HUES6 (cell line): ENCODE results near the gene FBXL3.

ENCODE experiments used
- H3K27ac ChIP-seq: 2 replicates; pipeline ENCODE4 v1.7.0; 2013; ENCODE audit warnings: low read depth, mild to moderate bottlenecking, low read length, inconsistent platforms
- H3K27me3 ChIP-seq: 2 replicates; pipeline ENCODE4 v1.6.1; 2013; ENCODE audit warnings: low read length; ENCODE audit not compliant: control insufficient read depth, insufficient read depth
- H3K36me3 ChIP-seq: 2 replicates; pipeline ENCODE4 v1.6.1; 2013; ENCODE audit warnings: low read length; ENCODE audit not compliant: control insufficient read depth, insufficient read depth
- H3K4me1 ChIP-seq: 2 replicates; pipeline ENCODE4 v1.6.1; 2013; ENCODE audit warnings: low read length; ENCODE audit not compliant: control insufficient read depth, insufficient read depth
- H3K4me3 ChIP-seq: 2 replicates; pipeline ENCODE4 v1.5.1; 2013; ENCODE audit warnings: low read depth, low read length
- H3K9ac ChIP-seq: one replicate; pipeline ENCODE4 v1.6.1; 2013; ENCODE audit warnings: mild to moderate bottlenecking, low read length
- H3K9me3 ChIP-seq: 2 replicates; pipeline ENCODE4 v1.6.1; 2013; ENCODE audit warnings: low read depth, low read length; ENCODE audit not compliant: control insufficient read depth, insufficient read depth

The FBXL3 gene

DNA sequence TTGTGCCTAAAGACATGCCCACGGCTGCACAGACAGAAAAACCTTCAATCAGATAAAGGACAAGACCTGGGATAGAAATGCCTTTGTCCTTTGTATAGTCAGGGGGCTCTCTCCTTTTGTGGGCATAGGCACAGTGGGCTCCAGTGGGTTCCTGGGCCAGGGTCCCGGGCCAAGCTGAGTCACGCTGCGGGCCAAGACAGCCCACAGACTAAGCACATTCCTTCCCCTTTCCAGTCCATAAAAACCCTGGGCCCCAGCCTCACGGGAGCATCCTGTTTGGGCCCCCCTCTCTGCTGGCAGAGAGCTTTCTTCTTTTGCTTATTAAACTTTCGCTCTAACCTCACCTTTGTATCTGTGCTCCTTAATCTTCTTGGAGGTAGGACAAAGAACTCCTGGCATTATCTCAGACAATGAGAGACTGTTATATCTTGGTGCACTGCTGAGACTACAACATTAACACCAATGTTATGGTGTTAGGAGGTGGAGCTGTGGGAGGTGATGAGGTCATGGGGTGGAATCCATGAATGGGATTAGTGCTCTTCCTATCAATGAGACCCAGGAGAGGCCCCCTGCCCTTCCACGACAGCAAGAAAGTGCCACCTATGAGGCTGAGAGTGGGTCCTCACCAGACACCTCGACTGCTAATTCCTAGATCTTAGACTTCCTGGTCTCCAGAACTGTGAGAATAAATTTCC, 20.8 kb upstream of the FBXL3 start:
- no peaks in the 10 kb centered on the region for H3K27me3 ChIP-seq
- H3K9ac ChIP-seq, result no peak overlapping the region
- no peak overlapping the region; the same call in 1 of the 2 replicates for H3K27ac ChIP-seq
- no peaks in the 10 kb centered on the region for H3K9me3 ChIP-seq
- H3K4me3 ChIP-seq, result no peak overlapping the region
- H3K4me1 ChIP-seq, result peaks cover 19% of the 10 kb centered on the region
- H3K36me3 ChIP-seq, result peaks cover 9% of the 10 kb centered on the region

DNA sequence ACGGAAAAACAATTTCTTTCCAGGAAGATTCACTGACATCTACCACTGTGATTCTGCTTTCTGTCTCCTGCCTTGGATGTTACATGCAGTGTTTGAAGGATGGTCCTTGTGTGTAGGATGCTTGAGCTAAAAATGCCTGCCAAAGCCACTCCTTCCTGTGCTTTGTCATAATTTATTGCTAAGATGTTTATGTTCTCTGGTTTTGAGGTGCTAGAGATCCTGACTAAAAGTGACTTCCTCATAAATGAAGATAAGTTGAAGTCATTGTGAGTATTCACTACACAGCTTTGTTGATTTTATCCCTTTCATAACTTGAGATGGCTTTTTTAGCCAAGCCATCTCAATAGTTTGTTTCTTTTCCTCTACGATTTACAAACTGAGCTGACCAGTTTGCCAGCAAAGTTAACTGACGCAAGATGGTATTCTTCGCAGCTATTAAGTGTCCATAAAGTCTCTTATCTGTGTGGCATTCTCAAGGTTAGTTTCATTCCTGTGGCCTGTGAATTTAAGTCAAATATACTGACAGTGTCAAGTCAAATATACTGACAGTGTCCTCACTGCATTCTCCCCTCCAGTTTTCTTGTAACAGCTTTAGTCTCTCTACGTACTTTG, 15.7 kb upstream of the FBXL3 start:
- 0 out of 2 replicates have a peak, but pooled peaks cover 3% of the 10 kb centered on the region for H3K9me3 ChIP-seq
- no peak overlapping the region for H3K27ac ChIP-seq
- peaks cover 6% of the 10 kb centered on the region; the same call in 1 of the 2 replicates for H3K36me3 ChIP-seq
- H3K27me3 ChIP-seq, result no peaks in the 10 kb centered on the region
- H3K4me3 ChIP-seq, result no peak overlapping the region
- peaks cover 2% of the 10 kb centered on the region; the same call in 1 of the 2 replicates for H3K4me1 ChIP-seq
- no peak overlapping the region for H3K9ac ChIP-seq

DNA sequence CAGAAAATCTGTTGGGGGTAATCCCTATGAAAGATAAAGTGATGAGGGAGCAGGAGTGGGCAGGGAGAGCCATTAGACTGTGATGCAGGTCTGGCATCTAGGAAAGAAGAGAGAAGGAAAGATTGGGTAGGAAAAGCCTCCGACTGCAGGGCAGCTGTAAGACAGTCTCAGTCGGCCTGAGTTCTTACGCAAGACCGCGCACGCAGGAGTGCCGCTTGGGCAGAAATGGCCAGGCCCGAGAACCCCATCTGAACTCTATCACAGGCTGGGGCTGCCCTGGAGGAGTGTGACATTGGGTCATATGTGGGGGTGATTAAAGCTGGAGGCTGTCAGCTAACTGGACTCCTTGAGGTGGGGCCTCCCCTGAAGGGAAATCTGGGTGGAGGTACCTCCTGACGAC, 13.9 kb upstream of the FBXL3 start:
- Histone ChIP-seq H3K36me3 (peaks cover 6% of the 10 kb centered on the region; the same call in 1 of the 2 replicates), H3K9ac (no peak overlapping the region), H3K27me3 (no peaks in the 10 kb centered on the region), H3K4me1 (no peaks in the 10 kb centered on the region), H3K4me3 (no peak overlapping the region), H3K27ac (no peak overlapping the region), H3K9me3 (0 out of 2 replicates have a peak, but pooled peaks cover 3% of the 10 kb centered on the region)

GRCh38 chr13:77040076-77040475, 13.1 kb upstream of the FBXL3 start:
- no peak overlapping the region for H3K4me3 ChIP-seq
- H3K36me3 ChIP-seq, result peaks cover 3% of the 10 kb centered on the region; the same call in 1 of the 2 replicates
- no peaks in the 10 kb centered on the region for H3K4me1 ChIP-seq

GRCh38 chr13:77038907-77039480, 12.0 kb upstream of the FBXL3 start:
- Histone ChIP-seq H3K4me3 (no peak overlapping the region), H3K36me3 (no peaks in the 10 kb centered on the region), H3K9me3 (0 out of 2 replicates have a peak, but pooled peaks cover 3% of the 10 kb centered on the region), H3K27ac (no peak overlapping the region), H3K27me3 (no peaks in the 10 kb centered on the region), H3K9ac (no peak overlapping the region), H3K4me1 (no peaks in the 10 kb centered on the region)

More at GRCh38 chr13:77040076-77040475, 13.1 kb upstream of the FBXL3 start:
- Histone ChIP-seq H3K9ac (no peak overlapping the region), H3K27me3 (no peaks in the 10 kb centered on the region), H3K9me3 (0 out of 2 replicates have a peak, but pooled peaks cover 3% of the 10 kb centered on the region), H3K27ac (no peak overlapping the region)

- H3K27me3 ChIP-seq, result no peaks in the 10 kb centered on the region
- no peaks in the 10 kb centered on the region for H3K4me1 ChIP-seq
- H3K36me3 ChIP-seq, result no peaks in the 10 kb centered on the region
- H3K27ac ChIP-seq, result no peak overlapping the region
- no peak overlapping the region for H3K4me3 ChIP-seq
- H3K9ac ChIP-seq, result no peak overlapping the region
- 0 out of 2 replicates have a peak, but pooled peaks cover 3% of the 10 kb centered on the region for H3K9me3 ChIP-seq
Observed at GRCh38 chr13:77036279-77036678, 9.3 kb upstream of the FBXL3 start.

GRCh38 chr13:77034881-77035280, 7.9 kb upstream of the FBXL3 start:
- no peak overlapping the region for H3K4me3 ChIP-seq
- no peak overlapping the region for H3K27ac ChIP-seq
- H3K9me3 ChIP-seq, result 0 out of 2 replicates have a peak, but pooled peaks cover 3% of the 10 kb centered on the region
- H3K4me1 ChIP-seq, result no peaks in the 10 kb centered on the region
- no peaks in the 10 kb centered on the region for H3K27me3 ChIP-seq
- no peaks in the 10 kb centered on the region for H3K36me3 ChIP-seq
- no peak overlapping the region for H3K9ac ChIP-seq

DNA sequence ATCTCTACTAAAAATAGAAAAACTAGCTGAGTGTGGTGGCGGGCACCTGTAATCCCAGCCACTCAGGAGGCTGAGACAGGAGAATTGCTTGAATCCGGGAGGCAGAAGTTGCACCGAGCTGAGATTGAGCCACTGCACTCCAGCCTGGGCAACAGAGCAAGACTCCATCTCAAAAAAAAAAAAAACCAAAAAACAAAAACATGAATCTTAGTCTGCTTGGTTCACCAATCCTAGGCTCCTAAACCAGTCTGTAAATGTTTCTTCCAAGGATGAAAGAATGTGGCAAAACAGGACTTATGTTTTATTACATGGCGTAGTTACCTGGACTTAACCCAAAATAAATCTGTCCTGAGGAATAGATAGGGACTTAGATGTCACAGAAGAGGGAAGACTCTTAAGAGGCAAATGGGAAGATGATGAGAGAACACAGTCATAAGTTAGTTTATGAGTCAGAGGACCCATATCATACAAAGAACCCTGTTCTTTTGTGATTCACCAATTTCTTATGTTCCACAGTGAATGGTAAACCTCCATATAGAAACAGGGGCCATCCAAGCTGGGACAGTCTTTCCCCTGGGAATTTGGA, 6.9 kb upstream of the FBXL3 start:
- no peaks in the 10 kb centered on the region for H3K4me1 ChIP-seq
- no peak overlapping the region for H3K4me3 ChIP-seq
- no peaks in the 10 kb centered on the region for H3K9me3 ChIP-seq
- no peaks in the 10 kb centered on the region for H3K27me3 ChIP-seq
- H3K36me3 ChIP-seq, result no peaks in the 10 kb centered on the region
- H3K27ac ChIP-seq, result no peak overlapping the region
- no peak overlapping the region for H3K9ac ChIP-seq

DNA sequence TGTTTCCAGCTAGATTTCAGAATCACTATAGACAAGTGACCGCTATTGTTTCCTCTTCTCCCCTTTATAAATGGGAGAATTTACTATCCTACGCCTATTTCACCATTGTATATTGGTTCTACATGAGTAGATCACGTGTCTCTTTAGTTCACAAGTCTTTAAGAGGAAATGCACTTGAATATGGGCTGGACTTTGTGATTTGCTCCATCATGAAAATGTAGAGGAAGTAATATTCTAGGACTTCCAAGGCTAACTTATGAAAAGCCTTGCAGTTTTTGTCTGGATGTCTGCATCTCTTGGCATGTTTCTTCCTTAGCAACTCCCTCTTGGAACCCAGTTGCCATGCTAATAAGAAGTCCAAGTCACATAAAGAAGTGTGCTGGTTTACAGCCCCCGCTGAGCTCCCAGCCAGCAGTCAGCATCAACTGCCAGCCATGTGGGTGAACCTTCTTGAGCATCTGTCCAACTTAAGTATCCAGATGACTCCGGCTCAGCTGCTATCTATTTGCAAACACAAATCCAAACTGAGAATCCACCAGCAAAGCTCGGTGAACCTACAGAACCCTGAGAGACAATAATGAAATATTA, 4.8 kb upstream of the FBXL3 start:
- H3K27me3 ChIP-seq, result no peaks in the 10 kb centered on the region
- H3K27ac ChIP-seq, result no peak overlapping the region
- no peaks in the 10 kb centered on the region for H3K4me1 ChIP-seq
- no peaks in the 10 kb centered on the region for H3K36me3 ChIP-seq
- no peak overlapping the region for H3K9ac ChIP-seq
- H3K9me3 ChIP-seq, result no peaks in the 10 kb centered on the region
- H3K4me3 ChIP-seq, result no peak overlapping the region

DNA sequence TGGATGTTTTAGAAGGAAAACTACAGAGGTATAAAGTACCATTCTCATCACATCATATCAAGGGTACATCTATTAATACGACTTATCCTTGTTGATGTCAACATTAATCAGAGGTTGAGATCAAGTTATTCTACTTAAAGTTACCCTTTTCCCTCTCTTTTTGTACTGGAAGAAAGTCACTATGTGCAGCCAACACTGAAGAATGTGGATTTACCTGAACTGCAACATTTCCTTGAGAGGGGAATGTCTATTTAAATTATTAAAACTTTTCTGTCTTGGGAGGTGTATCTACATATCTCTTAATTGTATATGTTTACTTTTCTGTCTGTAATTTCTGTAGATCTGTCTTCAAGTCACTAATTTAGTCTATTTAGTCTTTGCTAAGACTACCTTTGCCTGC, 2.5 kb upstream of the FBXL3 start:
- Histone ChIP-seq H3K4me3 (no peak overlapping the region), H3K27ac (no peak overlapping the region), H3K9ac (no peak overlapping the region), H3K4me1 (no peaks in the 10 kb centered on the region), H3K36me3 (no peaks in the 10 kb centered on the region), H3K9me3 (no peaks in the 10 kb centered on the region), H3K27me3 (no peaks in the 10 kb centered on the region)
